ENCODE results near the gene MRPL52. TPM values are rescaled to one million over a fixed set of nuclear protein-coding genes. Genes with fewer than 3 reads are reported as not detected.

The MRPL52 gene
- total and polyA plus RNA-seq, 9 donors = 29.0 to 78.3 (median 53.7) TPM

- TF ChIP-seq CTCF (IDR thresholded peaks at IDR 0.05) (no peak), POLR2A (IDR thresholded peaks at IDR 0.05) (no peak), EP300 (IDR thresholded peaks at IDR 0.05) (no peak)
- intact Hi-C loops (cut with DNase I) = no loop called here
Measured at GRCh38 chr14:22798528-22798927, 31.2 kb upstream of the MRPL52 start.

DNA sequence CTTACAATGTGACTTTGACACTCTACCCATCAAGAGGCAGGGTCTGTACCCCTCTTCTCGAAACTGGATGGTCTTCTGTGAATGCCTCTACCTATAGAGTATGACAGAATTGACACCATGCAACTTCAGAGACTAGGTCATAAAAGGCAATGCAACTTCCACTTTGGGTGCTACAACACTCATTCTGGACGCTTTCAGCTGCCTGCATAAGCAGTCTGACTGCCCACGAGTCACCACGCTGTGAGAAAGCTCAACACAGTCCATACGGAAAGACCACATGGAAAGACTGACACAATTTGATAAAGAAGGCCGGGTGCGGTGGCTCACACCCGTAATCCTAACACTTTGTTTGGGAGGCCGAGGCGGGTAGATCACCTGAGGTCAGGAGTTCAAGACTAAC is 29.3 kb upstream of the MRPL52 start:
- DNase-seq = no peak
- TF ChIP-seq EP300 (IDR thresholded peaks at IDR 0.05) = no peak
- no peak for TF ChIP-seq POLR2A (IDR thresholded peaks at IDR 0.05)
- TF ChIP-seq CTCF (IDR thresholded peaks at IDR 0.05) = no peak
- 82 to 93% (median 92%) methylated on average over 10 of the region's 10 CpGs for WGBS, 3 donors
- Histone ChIP-seq H3K27me3 (no peaks in the 10 kb centered on the region), H3K36me3 (no peaks in the 10 kb centered on the region), H3K9me3 (no peaks in the 10 kb centered on the region), H3K4me1 (ENCODE audit: insufficient read depth) (no peaks in the 10 kb centered on the region), H3K4me3 (no peak overlapping the region), H3K27ac (no peak overlapping the region)
- intact Hi-C loops (cut with DNase I) = no loop called here

More at GRCh38 chr14:22798528-22798927, 31.2 kb upstream of the MRPL52 start:
- no peak for DNase-seq
- WGBS, 3 donors = 44 to 75% (median 63%) methylated on average over 2 of the region's 2 CpGs
- Histone ChIP-seq H3K27ac (no peak overlapping the region), H3K27me3 (no peaks in the 10 kb centered on the region), H3K4me3 (no peak overlapping the region), H3K4me1 (ENCODE audit: insufficient read depth) (no peaks in the 10 kb centered on the region), H3K36me3 (no peaks in the 10 kb centered on the region), H3K9me3 (no peaks in the 10 kb centered on the region)

- H3K4me1 ChIP-seq (ENCODE audit: insufficient read depth) = no peaks in the 10 kb centered on the region
- H3K4me3 ChIP-seq = no peak overlapping the region
- intact Hi-C loops (cut with DNase I) = no loop called here
Measured at GRCh38 chr14:22801716-22802115, 28.0 kb upstream of the MRPL52 start.

DNA sequence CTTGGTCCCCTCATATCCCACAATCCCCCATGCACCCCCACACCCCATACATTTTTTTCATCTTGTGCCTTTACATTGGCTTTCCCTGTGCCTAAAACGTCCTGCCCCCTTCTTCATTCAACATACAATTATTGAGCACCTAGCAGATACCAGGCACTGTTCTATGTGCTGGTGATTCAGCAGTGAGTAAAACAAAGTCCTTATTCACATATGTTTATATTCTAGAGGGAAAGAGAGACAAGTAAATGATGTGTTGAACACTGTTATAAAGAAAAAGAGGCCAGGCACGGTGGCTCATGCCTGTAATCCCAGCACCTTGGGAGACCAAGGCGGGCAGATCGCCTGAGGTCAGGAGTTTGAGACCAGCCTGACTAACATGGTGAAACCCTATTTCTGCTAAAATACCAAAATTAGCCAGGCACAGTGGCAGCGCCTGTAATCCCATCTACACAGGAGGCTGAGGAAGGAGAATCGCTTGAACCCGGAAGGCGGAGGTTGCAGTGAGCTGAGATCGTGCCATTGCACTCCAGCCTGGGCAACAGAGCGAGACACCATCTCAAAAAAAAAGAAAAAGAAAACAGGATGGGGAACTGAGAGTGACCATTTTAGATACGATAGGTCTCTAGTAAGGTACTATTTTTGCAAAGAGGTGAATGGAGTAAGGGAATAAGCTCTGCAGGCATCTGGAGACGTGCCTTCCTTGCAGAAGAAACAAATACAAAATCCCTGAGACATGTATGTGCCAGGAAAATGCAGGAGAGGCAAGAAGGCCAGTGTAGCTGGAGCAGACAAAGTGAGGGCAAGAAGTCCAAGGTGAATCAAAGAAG is 26.6 kb upstream of the MRPL52 start:
- Histone ChIP-seq H3K27ac (no peak overlapping the region), H3K36me3 (no peaks in the 10 kb centered on the region), H3K4me3 (no peak overlapping the region), H3K27me3 (no peaks in the 10 kb centered on the region), H3K4me1 (ENCODE audit: insufficient read depth) (no peaks in the 10 kb centered on the region), H3K9me3 (no peaks in the 10 kb centered on the region)
- DNase-seq = no peak
- intact Hi-C loops (cut with DNase I) = no loop called here
- 82 to 86% (median 84%) methylated on average over 12 of the region's 12 CpGs for WGBS, 3 donors
- TF ChIP-seq CTCF (IDR thresholded peaks at IDR 0.05) (no peak), POLR2A (IDR thresholded peaks at IDR 0.05) (no peak), EP300 (IDR thresholded peaks at IDR 0.05) (no peak)

More at GRCh38 chr14:22801716-22802115, 28.0 kb upstream of the MRPL52 start:
- Histone ChIP-seq H3K36me3 (no peaks in the 10 kb centered on the region), H3K9me3 (no peaks in the 10 kb centered on the region), H3K27ac (no peak overlapping the region), H3K27me3 (no peaks in the 10 kb centered on the region)
- no peak for DNase-seq
- 72 to 81% (median 73%) methylated on average over 8 of the region's 8 CpGs for WGBS, 3 donors
- no peak for TF ChIP-seq POLR2A (IDR thresholded peaks at IDR 0.05)
- no peak for TF ChIP-seq EP300 (IDR thresholded peaks at IDR 0.05)
- TF ChIP-seq CTCF (IDR thresholded peaks at IDR 0.05) = no peak

All from ovary (tissue), 9 donors.